ENCODE data around the gene SRM.

SRM gene

DNA sequence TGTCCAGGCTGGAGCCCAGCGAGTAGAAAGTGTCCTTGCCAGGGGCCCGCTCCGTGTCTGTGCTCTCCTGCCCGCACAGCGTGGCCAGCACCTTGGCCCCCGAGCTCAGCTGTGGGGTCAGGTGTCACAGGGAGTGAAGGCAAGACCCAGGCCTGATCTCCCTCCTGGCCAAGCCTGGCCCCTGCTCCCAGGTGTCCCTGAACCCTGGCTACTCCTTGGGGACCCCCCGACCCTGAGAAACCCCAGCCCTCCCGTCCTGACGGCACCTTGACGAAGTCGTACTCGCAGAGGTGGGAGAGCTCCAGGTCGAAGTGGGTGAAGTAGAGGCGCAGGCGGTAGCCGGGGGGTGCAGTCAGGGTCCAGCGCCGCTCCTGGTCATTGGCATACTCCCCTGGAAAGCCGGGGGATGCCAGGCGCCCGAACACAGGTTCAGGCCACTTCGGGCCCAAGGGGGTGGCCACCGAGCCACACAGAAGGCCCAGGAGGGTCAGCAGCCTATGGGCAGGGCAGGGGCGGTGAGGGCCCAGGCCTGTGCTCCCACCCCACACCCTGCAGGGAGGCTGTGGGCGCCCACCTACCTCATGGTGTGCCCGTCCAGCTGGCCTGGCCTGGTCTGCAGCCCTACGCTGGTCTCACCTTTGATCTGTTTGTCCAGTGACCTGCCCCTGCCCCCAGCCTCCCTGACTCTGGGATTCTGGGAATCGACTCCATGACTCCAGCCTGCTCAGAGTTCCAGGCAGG, 13.0 kb downstream of the SRM start, which contains the start of gene MASP2:
Gene MASP2, minus strand, starts transcription at position 615 of the 741 bp plus-strand sequence. Its CDS starts 32 bp downstream, at position 583.
- DNase-seq (ENCODE audit: low spot score) = no peak
- TF ChIP-seq, protein P1, sequence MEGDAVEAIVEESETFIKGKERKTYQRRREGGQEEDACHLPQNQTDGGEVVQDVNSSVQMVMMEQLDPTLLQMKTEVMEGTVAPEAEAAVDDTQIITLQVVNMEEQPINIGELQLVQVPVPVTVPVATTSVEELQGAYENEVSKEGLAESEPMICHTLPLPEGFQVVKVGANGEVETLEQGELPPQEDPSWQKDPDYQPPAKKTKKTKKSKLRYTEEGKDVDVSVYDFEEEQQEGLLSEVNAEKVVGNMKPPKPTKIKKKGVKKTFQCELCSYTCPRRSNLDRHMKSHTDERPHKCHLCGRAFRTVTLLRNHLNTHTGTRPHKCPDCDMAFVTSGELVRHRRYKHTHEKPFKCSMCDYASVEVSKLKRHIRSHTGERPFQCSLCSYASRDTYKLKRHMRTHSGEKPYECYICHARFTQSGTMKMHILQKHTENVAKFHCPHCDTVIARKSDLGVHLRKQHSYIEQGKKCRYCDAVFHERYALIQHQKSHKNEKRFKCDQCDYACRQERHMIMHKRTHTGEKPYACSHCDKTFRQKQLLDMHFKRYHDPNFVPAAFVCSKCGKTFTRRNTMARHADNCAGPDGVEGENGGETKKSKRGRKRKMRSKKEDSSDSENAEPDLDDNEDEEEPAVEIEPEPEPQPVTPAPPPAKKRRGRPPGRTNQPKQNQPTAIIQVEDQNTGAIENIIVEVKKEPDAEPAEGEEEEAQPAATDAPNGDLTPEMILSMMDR (IDR thresholded peaks at IDR 0.05; ENCODE audit: extremely low read depth, missing control alignments) = no peak

DNA sequence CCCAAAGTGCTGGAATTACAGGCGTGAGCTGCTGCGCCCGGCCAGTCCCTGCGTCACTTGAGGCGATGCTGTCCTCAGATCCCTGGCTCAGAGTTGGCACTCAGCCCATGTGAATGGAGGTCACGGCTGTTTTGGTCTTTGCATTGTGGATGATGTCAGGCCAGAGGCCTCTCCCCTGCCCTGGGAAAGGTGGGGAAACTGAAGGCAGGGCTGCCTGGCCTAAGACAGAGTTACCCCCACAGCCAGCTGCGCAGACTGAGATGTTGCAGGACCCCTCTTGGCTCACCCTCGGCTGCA, 13.6 kb downstream of the SRM start:
- TF ChIP-seq, protein P1 (IDR thresholded peaks at IDR 0.05; ENCODE audit: extremely low read depth, missing control alignments) = no peak
- no peak for DNase-seq (ENCODE audit: low spot score)

DNA sequence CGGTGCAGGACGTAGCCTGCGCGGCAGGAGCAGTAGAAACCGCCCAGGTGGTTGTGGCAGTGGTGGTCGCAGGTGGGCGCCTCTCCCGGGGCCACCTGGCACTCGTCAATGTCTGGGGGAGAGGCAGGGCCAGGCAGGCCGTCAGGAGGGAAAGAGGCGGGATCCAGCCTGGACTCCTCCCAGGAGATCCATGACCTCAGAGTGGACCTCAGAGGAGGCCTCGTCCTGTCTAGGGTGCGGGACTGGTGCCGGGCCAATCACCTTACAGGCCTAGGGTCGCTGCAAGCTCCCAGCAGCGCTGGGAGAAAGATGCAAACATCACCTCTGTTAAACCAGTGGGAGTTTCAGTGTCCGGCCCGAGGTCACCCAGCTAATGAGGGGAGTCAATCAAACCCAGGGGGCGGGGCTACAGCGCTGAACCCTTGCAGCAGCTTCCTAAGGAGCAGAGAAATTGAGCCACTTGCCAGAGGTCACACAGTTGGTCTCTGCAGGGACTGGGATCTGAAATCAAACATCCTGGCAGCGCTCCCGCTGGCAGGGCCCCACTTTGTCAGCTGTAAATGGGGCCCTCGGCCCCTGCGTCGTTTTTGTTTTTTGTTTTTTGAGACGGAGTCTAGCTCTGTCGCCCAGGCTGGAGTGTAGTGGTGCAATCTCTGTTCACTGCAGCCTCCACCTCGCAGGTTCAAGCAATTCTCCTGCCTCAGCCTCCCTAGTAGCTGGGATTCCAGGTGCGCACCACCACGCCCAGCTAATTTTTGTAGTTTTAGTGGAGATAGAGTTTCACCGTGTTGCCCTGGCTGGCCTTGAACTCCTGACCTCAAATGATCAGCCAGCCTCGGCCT, 14.2 kb downstream of the SRM start:
- DNase-seq (ENCODE audit: low spot score) = no peak
- TF ChIP-seq, protein P1 (IDR thresholded peaks at IDR 0.05; ENCODE audit: extremely low read depth, missing control alignments) = no peak

DNA sequence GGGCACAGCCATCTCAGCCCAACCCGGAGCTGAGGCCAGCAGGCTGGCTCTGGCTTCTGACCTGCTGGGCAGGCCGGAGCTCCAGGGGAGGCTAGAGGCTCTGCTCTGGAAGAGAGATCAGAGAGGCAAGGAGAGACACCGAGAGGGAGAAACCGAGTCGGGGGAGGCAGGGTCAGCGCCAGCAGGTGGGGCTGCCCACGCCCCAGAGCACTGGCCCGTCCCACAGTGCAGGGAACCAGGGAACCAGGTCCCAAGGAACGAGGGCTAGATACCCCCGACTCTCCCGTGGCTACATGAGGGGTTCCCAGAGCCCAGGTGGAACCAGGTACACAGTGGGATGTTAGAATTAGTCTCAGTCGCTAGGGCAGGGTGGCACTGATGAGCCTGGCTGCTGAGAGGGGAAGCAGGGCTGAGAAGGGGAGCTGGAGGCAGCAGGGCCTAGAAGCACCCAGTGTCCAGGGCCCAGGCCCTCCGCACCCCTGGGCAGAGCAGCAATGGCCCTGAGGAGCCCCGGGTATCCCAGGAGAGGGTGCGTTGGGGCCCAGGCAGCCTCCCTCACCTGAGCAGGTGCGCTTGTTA, 14.9 kb downstream of the SRM start:
- TF ChIP-seq, protein P1 (IDR thresholded peaks at IDR 0.05; ENCODE audit: extremely low read depth, missing control alignments) = no peak
- no peak for DNase-seq (ENCODE audit: low spot score)

DNA sequence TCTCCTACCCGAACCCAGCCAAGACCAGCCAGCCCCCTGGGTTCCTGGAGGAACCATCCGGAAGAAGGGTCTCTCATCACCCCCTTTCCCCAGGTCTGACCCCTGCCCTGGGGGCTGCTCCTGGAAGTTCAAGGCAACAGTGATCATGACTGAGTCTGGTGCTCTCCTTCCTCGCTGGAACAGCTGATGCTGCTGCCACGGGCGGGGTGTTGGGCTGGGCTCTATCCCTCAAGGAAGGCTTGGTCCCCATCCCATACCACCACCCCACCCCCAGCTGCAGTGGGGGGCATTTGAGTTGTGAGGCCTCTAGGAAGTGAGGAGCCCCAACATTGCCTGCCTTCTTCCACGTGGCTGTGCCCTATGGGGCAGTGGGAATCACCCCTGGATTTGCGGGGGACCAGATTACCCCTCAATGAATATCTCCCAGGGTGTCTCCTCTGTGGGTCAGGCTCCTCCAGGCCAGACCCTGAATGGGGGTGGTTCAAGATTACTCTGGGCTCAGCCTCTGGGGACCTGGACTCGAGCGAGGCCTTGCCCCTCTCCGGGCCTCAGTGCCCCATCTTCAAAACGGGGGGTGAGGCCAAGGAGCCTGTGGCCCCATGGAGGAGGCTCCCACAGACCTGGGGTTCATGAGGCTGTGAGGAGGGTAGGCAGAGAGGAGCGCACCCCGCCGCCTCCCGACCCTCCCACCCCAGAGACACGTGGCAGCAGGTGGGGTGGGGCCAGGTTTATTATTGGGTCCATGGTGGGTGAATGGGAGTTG, 15.6 kb downstream of the SRM start:
- TF ChIP-seq, protein P1 (IDR thresholded peaks at IDR 0.05; ENCODE audit: extremely low read depth, missing control alignments) = no peak

DNA sequence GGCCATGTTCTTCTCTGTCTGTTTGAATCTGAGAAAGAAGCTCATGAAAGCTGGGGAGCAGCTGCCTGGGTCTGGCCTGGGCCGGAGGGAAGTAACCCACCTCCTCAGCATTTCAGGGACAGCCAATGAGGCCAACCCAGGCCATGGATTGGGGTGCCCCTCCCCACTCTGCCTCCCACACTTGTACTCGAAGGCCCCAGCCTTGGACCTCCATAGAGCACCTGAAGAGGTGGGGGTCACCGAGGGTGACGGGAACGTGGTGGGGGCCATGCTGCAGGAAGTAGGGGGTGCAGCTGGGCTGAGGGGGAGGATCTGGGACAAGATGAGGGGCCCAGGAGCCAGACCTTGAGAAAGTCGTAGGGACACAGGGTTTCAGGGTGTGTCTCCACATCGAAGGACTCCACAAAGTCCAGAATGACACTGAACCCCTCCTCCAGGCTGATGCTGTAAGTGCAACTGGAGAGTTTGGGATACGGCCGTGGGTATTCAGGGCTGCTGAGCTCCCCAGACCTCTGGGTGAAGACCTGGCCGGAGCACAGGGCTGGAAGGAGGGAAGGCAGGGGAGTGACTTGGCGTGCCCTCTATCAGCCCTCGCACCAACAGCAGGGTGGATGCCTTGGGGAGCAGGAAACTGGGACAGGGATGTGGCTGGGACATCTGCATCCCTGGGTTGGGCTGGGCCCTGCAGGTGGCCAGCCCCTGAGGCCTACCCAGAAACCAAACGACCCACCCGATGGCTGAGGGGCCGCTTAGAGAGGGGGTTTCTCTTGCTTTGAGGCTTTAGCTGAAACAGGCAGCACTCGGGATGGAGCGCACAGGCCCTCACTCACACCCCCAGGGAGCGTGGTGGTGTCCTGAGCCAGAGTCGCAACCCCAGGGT, 16.6 kb downstream of the SRM start:
- no peak for DNase-seq (ENCODE audit: low spot score)
- TF ChIP-seq, protein P1 (IDR thresholded peaks at IDR 0.05; ENCODE audit: extremely low read depth, missing control alignments) = no peak

More for the DNA sequence above, 15.6 kb downstream of the SRM start:
- DNase-seq (ENCODE audit: low spot score) = no peak

Data from GM20000 (cell line).